NT2/D1 (cell line): ENCODE measurements around the gene TRABD.
"Not testable (repeated sequence)": the region's sequence is repeated elsewhere in the genome, so short reads cannot be mapped to it uniquely, and the experiment has no call there.

ENCODE experiments used
- DNase-seq: peaks from one replicate; pipeline ENCODE4 v3.0.0-alpha.2; 2011; ENCODE audit warnings: low read depth, low spot score
- H3K27me3 ChIP-seq: 2 replicates; pipeline ENCODE4 v1.6.0; 2011; ENCODE audit warnings: mild to moderate bottlenecking; ENCODE audit not compliant: insufficient read length, insufficient read depth
- H3K36me3 ChIP-seq: 2 replicates; pipeline ENCODE4 v1.6.1; 2011; ENCODE audit warnings: mild to moderate bottlenecking, low read length, mixed read lengths; ENCODE audit not compliant: insufficient read depth, insufficient read length
- H3K4me1 ChIP-seq: 2 replicates; pipeline ENCODE4 v1.5.1; 2011; ENCODE audit not compliant: insufficient read depth, insufficient read length
- H3K4me3 ChIP-seq: 2 replicates; pipeline ENCODE4 v1.5.1; 2011; ENCODE audit warnings: low read depth; ENCODE audit not compliant: insufficient read length
- H3K9ac ChIP-seq: 2 replicates; pipeline ENCODE4 v1.6.0; 2011; ENCODE audit warnings: low read depth; ENCODE audit not compliant: insufficient read length
- H3K9me3 ChIP-seq: 2 replicates; pipeline ENCODE4 v1.5.1; 2011; ENCODE audit warnings: mild to moderate bottlenecking, low read length; ENCODE audit not compliant: insufficient read depth
- SUZ12 ChIP-seq: IDR thresholded peaks from 2 replicates; pipeline ENCODE4 v1.6.1; 2011; ENCODE audit not compliant: insufficient read length, insufficient read depth; ENCODE audit errors: extremely low read depth
- YY1 ChIP-seq: IDR thresholded peaks from 2 replicates; pipeline ENCODE4 v1.6.1; 2011; ENCODE audit not compliant: insufficient read length, insufficient read depth
- ZNF274 ChIP-seq: IDR thresholded peaks from 2 replicates; pipeline ENCODE4 v1.6.1; 2011; ENCODE audit warnings: mild to moderate bottlenecking, low read depth, low read length

TRABD gene

DNA sequence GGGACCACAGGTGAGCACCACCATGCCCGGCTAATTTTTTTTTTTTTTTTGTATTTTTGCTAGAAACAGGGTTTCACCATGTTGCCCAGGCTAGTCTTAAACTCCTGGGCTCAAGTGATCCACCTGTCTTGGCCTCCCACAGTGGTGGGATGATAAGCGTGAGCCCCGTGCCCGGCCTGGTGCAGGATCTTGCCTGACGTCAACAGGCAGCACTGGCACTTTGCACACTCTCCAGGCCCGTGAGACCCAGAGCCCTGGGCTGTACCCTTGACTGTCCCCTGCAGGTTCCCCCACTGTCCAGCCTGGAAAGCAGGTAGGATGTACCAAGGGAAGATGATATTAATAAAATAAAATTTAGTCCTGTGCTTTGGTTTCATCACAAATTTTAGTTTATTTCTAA is 44.3 kb upstream of the TRABD start:
- Histone ChIP-seq H3K4me1 (peaks cover 3% of the 10 kb centered on the region), H3K27me3 (no peaks in the 10 kb centered on the region), H3K4me3 (no peak overlapping the region), H3K36me3 (no peaks in the 10 kb centered on the region), H3K9me3 (no peaks in the 10 kb centered on the region), H3K9ac (no peak overlapping the region)
- DNase-seq, result no peak
- TF ChIP-seq SUZ12 (no peak), YY1 (no peak), ZNF274 (no peak)

DNA sequence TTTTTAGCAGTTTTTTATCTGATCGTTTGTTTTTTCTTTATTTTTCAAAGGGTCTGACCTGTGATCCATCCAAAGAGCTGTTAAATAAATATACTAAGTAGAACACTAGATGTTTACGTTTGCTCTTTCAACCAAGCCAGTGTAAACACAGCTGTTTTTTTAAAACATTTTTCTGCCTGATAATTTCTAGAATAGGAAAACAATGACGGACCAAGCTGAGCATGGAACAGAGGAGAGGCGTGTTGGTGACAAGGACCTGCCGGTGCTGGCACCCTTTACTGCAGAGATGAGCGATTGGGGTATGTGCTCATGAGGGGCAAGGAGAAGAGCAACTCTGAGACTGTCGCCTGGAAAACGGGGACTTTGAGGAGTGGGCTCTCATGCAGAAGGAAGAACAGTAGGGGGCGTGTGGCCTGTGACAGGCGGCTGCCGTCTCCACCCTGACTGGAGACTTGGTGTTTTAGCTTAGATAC is 43.8 kb upstream of the TRABD start:
- no peak overlapping the region for H3K9ac ChIP-seq
- peaks cover 4% of the 10 kb centered on the region for H3K4me1 ChIP-seq
- no peak overlapping the region for H3K4me3 ChIP-seq
- TF ChIP-seq YY1 (no peak), ZNF274 (no peak), SUZ12 (no peak)
- H3K27me3 ChIP-seq, result no peaks in the 10 kb centered on the region
- DNase-seq, result no peak
- no peaks in the 10 kb centered on the region for H3K36me3 ChIP-seq
- H3K9me3 ChIP-seq, result no peaks in the 10 kb centered on the region

DNA sequence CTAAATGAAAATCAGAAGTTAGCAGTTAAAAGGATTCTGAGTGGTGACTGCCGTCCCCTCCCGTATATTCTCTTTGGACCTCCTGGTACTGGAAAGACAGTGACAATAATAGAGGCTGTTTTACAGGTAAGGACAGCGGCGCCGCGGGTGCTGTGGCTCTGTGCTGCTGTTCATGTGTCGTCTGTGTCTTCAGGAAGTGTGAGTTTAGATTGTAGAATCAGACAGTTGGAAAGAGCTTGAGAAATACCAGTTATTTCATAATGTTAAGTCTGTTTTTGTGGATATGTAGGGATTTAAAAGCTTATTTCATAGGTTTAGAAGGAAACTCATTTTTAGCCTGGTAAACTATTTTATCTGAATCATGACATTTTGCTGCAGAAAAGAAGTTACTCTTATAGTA is 42.6 kb upstream of the TRABD start:
- peaks cover 8% of the 10 kb centered on the region for H3K4me1 ChIP-seq
- TF ChIP-seq SUZ12, result no peak
- no peak for TF ChIP-seq ZNF274
- no peak for TF ChIP-seq YY1
- H3K4me3 ChIP-seq, result no peak overlapping the region
- H3K9ac ChIP-seq, result no peak overlapping the region
- H3K36me3 ChIP-seq, result no peaks in the 10 kb centered on the region
- no peak for DNase-seq
- H3K9me3 ChIP-seq, result no peaks in the 10 kb centered on the region
- no peaks in the 10 kb centered on the region for H3K27me3 ChIP-seq

DNA sequence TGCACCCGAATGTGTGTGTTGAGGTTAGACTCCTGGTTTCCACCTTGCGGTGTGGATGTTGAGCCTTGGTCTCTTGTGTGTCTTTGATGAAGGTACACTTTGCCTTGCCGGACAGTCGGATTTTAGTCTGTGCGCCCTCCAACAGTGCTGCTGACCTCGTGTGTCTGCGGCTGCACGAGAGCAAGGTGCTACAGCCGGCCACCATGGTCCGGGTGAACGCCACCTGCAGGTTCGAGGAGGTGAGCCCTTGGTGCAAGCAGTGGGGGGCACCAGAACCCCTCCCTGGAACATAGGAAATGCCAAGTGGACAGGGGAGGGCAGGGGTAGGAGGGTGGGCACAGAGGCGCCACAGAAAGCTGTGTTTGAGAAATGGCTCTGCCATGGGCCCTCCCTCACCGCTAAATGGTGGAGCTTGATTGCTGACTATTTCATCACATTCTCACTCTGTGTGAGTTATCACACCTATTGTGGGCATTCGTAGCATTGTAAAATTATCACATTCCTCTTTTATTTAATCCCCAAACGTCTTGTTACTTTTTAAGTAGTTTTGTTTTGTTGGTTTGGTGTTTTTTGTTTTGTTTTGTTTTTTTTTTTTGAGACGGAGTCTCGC is 41.6 kb upstream of the TRABD start:
- no peaks in the 10 kb centered on the region for H3K9me3 ChIP-seq
- no peak overlapping the region for H3K9ac ChIP-seq
- TF ChIP-seq SUZ12 (no peak), YY1 (no peak), ZNF274 (no peak)
- H3K27me3 ChIP-seq, result no peaks in the 10 kb centered on the region
- no peak for DNase-seq
- H3K4me3 ChIP-seq, result no peak overlapping the region
- peaks cover 10% of the 10 kb centered on the region for H3K4me1 ChIP-seq
- no peaks in the 10 kb centered on the region for H3K36me3 ChIP-seq

DNA sequence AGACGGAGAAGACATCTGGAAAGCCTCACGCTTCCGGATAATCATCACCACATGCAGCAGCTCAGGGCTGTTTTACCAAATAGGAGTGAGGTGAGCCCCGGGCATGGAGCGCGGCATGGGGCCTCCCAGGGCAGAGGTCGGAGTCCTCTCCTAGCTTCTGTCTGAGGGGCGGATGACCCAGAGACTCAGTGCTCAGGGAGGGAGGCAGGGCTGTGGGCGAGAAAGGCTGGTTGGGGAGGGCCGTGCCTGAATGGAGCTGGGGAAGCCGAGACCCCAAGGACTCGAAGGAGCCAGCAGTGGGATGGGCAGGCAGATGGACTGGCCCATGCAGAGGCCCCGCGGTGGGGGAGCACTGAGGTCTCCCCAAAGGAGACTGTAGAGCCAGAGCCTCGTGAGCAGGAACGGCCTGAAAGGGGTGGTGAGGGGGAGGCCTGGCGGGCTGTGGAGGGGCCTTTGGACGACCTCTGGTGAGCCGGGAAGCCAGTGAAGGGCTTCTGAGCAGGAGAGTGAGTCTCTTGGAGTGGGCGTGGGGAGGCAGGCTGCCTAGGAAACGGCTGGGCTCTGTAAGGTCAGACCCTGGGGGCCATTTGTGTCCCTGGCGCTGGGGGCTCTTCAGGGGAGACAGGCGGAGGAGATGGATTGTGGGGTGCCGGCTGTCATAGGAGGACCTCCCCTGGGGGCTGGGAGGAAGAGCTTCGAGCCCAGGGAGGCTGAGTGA is 39.8 kb upstream of the TRABD start:
- H3K4me3 ChIP-seq, result no peak overlapping the region
- no peaks in the 10 kb centered on the region for H3K27me3 ChIP-seq
- H3K36me3 ChIP-seq, result no peaks in the 10 kb centered on the region
- H3K4me1 ChIP-seq, result peaks cover 10% of the 10 kb centered on the region
- H3K9ac ChIP-seq, result no peak overlapping the region
- TF ChIP-seq YY1, result no peak
- no peak for TF ChIP-seq SUZ12
- no peak for TF ChIP-seq ZNF274
- DNase-seq, result no peak
- H3K9me3 ChIP-seq, result no peaks in the 10 kb centered on the region

DNA sequence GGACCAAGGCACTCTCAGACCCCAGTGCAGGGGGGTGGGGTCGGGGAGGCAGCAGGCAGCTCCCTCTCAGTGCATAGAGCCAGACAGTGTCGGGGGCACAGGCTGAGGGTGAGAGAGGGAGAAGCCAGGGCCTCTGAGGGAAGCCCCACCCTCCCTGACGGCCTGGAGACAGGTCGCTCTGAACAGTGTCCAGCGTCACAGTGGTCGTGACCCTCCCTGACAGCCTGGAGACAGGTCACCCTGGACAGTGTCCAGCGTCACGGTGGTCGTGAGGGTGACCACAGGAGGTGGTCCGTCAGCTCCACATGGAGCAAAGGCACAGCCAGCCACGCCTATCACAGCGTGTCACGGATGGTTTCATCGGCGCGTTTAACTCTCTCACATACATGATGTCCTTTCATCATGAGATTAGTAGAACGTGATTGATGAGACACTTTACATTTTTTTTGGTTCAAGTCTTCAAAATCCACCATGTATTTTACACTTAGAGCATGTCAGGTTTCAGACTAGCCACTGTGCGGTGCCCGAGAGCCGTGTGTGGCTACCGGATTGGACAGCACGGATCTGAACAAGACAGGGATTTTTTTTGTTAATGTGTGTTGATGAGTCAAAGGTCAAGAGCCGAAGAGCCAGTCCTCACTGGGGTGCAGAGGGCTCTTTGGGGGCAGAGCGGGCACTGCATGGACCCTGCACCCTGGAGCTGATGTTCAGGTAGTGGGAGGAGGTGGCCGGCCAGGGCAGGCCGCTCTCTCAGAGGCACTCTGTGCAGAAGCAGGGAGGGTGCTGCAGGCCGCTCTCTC is 39.1 kb upstream of the TRABD start:
- H3K9ac ChIP-seq, result no peak overlapping the region
- no peaks in the 10 kb centered on the region for H3K27me3 ChIP-seq
- no peak overlapping the region for H3K4me3 ChIP-seq
- no peak for DNase-seq
- H3K9me3 ChIP-seq, result no peaks in the 10 kb centered on the region
- H3K4me1 ChIP-seq, result peaks cover 10% of the 10 kb centered on the region
- TF ChIP-seq ZNF274 (no peak), SUZ12 (no peak), YY1 (no peak)
- H3K36me3 ChIP-seq, result no peaks in the 10 kb centered on the region

DNA sequence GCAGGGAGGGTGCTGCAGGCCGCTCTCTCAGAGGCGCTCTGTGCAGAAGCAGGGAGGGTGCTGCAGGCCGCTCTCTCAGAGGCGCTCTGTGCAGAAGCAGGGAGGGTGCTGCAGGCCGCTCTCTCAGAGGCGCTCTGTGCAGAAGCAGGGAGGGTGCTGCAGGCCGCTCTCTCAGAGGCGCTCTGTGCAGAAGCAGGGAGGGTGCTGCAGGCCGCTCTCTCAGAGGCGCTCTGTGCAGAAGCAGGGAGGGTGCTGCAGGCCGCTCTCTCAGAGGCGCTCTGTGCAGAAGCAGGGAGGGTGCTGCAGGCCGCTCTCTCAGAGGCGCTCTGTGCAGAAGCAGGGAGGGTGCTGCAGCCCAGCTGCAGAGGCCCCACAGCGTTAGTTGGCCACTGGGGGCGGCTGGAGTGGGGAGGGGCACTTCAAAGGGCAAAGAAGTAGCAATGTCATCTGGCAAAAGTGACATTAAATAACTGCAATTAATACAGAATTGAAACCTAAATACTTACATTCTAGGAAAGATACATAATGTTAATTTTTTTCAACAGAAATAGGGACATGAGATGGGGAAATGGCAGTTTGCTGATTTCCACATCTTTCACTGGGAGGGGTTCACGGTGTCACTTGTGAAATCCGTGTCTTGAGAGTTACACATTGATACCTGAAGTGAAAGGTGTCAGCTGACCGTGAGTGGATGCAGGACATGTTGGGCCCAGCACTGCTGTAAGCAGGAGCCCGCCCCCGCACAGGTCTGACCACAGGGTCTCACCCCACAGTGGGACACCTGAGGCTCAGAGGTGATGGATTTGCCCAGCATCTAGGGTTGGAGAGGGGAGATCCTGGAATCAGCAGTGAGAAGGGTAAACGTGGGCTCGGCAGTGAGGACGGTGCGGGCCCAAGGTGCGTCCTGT is 38.2 kb upstream of the TRABD start:
- H3K27me3 ChIP-seq, H3K9ac ChIP-seq, H3K36me3 ChIP-seq, H3K9me3 ChIP-seq, H3K4me1 ChIP-seq, H3K4me3 ChIP-seq, DNase-seq: not testable (repeated sequence)
